GM23338 (cell line): ENCODE results near the gene PARD3.

ENCODE experiments used
- CTCF ChIP-seq, 2 experiments: fragments of 200-600 bp in 1 of 2; sonication (generic) in 1 of 2; conservative IDR thresholded peaks; 2 replicates each; pipeline versions ENCODE4 v1.5.1 to v1.6.1; 2016 to 2017; ENCODE audit warnings: antibody characterized with exemption in 2 of 2, low read depth in 2 of 2, mild to moderate bottlenecking in 2 of 2, moderate library complexity in 1 of 2
- EZH2 ChIP-seq: fragments of 200-600 bp; sonication (generic); IDR thresholded peaks from one replicate; pipeline ENCODE4 v1.8.0; 2017; ENCODE audit warnings: antibody characterized with exemption, mild to moderate bottlenecking, low read depth; ENCODE audit not compliant: unreplicated experiment
- POLR2AphosphoS5 ChIP-seq: IDR thresholded peaks from 2 replicates; pipeline ENCODE4 v1.6.1; 2016; ENCODE audit warnings: antibody characterized with exemption, low read depth
- REST ChIP-seq: IDR thresholded peaks from one replicate; pipeline ENCODE4 v1.6.1; 2018; ENCODE audit warnings: antibody characterized with exemption; ENCODE audit not compliant: unreplicated experiment
- STAT1 ChIP-seq: IDR thresholded peaks from one replicate; pipeline ENCODE4 v1.6.1; 2016; ENCODE audit warnings: antibody characterized with exemption; ENCODE audit not compliant: unreplicated experiment
- ZNF331 ChIP-seq: fragments of 250-450 bp; sonication (Bioruptor Pico); IDR thresholded peaks from 2 replicates; pipeline ENCODE4 v1.5.0; 2020; ENCODE audit warnings: low read depth, mild to moderate bottlenecking, moderate library complexity
- ZNF462 ChIP-seq: fragments of 250-450 bp; sonication (Bioruptor Pico); IDR thresholded peaks from 2 replicates; pipeline ENCODE4 v1.5.0; 2020; ENCODE audit warnings: mild to moderate bottlenecking, moderate library complexity

GRCh38 chr10:34262985-34263384 is 552.1 kb downstream of the PARD3 start:
- TF ChIP-seq POLR2AphosphoS5: no peak
- TF ChIP-seq CTCF (conservative IDR thresholded peaks at IDR 0.05; ENCODE audit: low read depth in 2 of 2): peak; percentile 34 to 39
- no peak for TF ChIP-seq STAT1
- no peak for TF ChIP-seq ZNF462
- TF ChIP-seq ZNF331 (CRISPR knock-in tag): no peak
- no peak for TF ChIP-seq REST
- no peak for TF ChIP-seq EZH2
